ENCODE data around the gene GPATCH1.

GPATCH1 gene

DNA sequence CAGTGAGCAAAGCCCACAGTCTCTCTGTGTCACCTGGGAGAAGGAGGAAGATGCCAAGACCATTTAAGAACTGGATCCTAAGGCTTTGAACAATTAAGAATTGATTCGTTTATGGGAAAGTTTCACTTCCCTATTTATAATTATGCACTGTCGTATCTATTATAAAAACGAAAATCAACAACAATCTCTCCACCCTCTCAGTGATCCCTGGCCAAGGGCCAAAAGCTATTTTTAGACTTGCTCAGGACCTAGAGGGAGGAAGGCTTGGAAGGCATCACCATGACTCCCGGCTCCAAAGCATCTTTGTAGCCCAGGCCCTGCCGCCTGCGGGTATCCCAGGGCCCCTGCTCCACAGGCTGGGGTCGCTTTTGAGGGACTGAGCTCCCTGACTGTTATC lies 17.6 kb upstream of the GPATCH1 start:
- DNase-seq (ENCODE audit: low spot score) = no peak

DNA sequence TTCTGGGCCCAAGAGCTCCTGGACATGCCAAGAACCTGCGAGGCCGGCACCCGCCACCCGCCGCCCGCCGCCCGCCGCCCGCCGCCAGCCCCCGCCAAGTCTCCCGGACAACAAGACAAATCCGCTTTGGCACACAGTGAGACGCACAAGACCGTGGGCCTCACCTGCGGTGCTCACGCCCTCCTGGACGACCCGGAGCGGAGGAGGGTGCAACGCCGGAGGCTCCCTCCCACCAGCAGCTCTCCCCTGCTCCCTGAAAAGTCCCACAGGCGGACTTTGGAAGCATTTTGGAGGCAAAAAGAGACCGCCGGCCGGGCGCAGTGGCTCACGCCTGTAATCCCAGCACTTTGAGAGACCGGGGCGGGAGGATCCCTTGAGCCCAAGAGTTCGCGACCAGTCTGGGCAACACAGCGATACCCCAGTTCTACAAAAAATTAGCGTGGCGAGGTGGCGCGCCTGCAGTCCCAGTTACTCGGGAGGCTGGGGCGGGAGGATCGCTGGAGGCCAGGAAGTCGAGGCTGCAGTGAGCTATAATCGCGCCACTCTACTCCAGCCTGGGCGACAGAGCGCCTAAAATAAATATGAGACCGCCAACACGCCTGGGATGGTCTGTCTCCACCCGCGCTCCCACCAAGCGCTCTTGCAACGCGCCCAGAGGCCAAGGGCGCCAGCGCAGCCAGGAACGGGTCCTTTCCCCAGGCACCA lies 17.1 kb upstream of the GPATCH1 start:
- DNase-seq (ENCODE audit: low spot score) = no peak

DNA sequence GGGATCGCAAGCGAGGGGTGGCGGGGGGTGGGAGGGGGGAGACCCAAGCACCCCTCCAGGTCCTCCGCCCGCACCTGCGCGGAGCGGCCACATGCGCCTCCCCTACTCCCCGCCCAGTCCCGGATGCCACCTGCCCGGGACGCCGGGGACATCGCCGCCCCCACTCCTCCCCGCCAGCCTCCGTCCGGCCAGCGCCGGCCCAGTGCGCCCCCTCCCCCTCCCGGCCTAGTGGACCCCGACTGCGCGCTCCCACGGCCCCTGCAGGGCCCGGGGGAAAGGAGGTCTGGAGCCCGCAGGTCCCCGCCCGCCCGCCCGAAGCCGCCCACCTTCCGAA lies 16.6 kb upstream of the GPATCH1 start:
- no peak for DNase-seq (ENCODE audit: low spot score)

DNA sequence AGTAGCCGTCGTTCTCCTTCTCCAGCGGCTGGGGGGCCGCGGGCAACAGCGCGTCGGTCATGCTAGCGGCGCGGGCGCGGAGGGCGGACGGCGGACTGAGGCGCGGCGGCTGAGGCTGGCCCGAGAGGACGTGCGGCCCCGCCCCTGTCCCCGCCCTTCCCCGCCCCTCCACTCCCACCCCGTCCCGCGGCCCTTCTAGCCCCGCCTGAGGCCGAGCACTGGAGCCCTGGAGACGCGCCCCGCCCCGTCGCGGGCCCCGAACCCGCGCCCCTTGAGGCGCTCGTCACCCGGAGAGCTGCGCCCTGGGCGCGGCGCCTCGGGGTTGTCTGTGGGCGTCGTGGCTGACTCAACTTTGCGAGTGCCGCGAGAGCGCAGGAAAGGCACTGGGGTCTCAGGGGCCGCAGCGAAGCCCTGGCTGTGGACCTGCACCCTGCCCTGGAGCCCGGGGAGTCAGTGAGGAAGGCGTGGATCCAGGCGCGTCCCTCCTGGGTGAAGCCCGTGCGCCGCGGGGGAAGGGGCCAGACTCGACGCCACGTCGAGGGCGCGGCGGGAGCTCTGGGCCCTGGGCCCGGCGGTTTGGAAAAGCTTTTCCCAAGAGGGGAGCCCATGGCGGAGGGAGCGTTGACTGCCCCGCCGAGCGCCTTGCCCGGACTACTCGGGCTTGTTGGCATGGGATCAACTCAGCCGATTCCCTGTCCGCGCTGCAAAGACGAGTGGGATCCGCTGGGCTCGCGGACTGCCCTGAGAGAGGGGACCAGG lies 16.0 kb upstream of the GPATCH1 start, which contains the start of gene RHPN2:
Gene RHPN2, minus strand, starts transcription at position 97 of the 759 bp plus-strand sequence. Its CDS starts 36 bp downstream, at position 61.
- DNase-seq (ENCODE audit: low spot score) = peak; percentile 93

DNA sequence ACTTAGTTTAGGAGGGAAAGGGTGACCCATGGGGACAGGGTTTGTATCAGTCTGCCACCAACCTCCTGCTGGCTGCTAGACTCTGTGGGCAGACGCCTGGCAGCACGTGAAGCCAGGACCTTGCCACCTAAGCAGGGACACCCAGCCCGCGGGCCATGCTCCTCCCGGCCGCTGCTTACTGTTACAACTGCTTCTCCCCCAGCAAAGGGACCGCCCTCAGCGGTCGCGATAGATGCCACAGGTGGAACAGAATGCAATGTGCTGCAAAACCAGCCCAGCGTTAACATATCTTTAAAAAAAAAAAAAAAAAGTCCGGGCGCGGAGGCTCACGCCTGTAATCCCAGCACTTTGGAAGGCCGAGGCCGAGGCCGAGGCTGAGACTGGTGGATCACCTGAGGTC lies 14.4 kb upstream of the GPATCH1 start:
- no peak for DNase-seq (ENCODE audit: low spot score)

DNA sequence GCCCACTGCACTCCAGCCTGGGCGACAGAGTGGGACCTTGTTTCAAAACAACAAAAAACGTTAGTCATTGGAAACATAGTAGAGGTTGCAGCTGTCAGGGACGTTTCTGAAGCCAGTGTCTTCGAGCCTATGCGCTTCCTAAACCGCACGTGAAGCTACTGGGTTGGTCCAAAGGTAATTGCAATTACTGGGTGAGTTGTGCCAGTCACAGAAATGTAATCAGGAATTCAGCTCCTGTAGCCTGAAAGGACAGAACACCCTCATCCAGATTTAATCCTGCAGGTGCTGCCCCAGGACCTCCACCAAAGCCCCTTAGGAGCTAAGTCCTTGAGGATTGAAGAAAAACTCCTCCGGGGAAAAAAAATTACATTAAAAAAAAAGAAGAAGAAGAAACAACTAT lies 13.9 kb upstream of the GPATCH1 start:
- no peak for DNase-seq (ENCODE audit: low spot score)

DNA sequence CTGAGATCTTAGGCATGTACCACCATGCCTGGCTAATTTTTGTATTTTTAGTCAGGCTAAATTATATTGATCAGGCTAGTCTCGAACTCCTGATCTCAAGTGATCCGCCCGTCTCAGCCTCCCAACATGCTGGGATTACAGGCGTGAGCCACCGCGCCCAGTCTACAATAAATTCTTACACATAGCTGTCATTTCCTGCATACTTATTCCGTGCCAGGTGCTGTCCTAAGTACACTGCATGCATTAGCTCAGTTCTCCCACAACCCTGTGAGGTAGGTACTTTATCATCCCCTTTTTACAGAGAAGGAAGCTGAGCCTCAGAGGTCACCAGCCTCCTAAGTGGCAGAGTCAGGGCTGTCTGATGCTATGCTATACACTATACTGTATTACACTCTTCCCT lies 9.1 kb upstream of the GPATCH1 start:
- DNase-seq (ENCODE audit: low spot score) = no peak

DNA sequence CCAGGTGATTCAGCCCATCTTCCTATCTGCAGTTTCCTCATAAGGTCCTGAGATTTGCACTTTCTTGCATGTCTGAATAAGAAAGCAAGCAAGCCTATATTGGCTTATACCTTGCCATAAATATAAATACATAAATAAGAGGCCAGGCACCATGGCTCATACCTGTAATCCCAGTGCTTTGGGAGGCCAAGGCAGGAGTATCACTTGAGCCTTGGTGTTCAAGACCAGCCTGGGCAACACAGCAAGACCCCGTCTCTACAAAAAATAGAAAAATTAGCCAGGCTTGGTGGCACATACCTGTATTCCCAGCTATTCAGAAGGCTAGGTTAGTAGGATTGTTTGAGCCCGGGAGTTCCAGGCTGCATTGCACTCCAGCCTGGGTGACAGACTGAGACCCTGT lies 5.5 kb upstream of the GPATCH1 start:
- DNase-seq (ENCODE audit: low spot score) = no peak

DNA sequence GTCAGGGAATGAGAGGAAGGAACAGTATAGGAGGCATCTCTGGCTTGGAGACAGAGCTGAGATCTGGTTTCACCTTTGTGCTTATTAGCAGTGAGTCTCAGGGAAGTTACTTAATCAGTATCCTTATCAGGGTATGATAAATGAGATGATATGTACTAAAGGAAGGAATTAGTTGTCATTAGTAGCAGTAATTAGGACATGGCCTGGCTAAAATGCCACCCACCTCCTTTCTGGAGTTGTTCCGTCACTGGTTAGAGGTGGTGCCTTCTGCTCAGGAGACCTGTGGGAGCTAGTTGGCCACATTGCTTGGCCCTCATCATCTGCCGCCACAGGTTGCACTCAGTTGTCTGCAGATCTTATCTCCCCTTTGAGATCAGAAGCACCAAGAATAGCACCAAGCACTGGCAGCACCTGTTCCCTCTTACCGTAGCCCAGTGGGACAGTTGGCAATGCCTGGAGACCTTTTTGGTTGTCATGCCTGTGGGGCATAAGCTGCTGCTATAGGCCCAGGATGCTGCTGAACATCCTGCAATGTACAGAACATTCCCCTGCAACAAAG lies 4.7 kb downstream of the GPATCH1 start:
- DNase-seq (ENCODE audit: low spot score) = no peak

DNA sequence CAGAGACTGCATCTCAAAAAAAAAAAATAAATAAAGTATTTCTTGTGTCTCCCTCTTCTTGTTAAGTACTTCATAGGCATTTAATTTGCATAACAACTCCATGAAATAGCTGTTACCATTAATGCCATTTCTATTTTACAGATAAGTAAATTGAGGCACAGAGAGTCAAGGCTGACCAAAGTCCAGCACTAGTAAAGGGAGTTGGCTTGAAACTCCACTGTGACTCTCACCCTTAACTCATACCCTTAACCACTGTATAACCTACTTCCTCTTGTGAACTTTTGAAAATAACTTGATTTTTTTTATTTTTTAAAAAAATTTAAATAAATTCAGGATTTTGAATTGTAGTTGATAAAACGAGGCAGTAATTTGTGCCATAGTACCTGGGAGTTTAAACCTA lies 6.0 kb downstream of the GPATCH1 start:
- no peak for DNase-seq (ENCODE audit: low spot score)

DNA sequence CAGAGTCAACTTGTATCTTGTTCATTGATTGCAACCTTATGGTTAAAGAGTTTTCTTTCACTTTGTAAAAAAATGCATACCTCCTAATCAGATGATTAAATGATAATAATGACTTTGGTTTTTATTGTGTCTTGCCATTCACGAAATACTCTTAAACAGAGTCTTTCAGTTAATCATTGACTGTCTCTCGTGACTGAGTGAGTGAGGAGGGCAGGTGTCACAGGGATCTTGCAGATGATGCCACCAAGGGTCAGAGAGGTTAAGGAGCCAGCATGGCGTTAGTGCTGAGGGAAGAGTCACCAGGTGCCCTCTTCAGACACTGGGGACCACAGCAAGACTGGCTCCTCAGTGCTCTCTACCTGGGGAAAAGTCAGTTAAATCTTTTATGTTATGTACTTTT lies 8.0 kb downstream of the GPATCH1 start:
- no peak for DNase-seq (ENCODE audit: low spot score)

DNA sequence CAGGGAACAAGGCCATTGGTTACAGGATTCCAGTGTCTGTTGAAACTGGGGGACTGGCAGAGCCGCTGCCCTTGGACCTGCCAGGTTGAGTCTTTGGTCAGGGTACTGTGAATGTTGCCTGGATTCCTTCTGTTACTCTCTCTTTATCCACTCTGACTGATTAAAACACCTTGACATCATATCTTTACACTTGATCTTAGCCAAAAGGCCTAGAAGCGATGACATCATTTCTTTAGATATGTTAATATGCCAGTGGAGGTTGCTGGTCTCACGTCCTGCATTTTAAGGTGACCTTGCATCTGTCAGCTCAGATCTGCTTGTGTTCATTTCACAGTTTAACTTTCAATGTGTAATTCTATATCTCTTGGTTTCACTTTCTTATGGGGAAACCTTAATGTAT lies 9.2 kb downstream of the GPATCH1 start:
- DNase-seq (ENCODE audit: low spot score) = no peak

DNA sequence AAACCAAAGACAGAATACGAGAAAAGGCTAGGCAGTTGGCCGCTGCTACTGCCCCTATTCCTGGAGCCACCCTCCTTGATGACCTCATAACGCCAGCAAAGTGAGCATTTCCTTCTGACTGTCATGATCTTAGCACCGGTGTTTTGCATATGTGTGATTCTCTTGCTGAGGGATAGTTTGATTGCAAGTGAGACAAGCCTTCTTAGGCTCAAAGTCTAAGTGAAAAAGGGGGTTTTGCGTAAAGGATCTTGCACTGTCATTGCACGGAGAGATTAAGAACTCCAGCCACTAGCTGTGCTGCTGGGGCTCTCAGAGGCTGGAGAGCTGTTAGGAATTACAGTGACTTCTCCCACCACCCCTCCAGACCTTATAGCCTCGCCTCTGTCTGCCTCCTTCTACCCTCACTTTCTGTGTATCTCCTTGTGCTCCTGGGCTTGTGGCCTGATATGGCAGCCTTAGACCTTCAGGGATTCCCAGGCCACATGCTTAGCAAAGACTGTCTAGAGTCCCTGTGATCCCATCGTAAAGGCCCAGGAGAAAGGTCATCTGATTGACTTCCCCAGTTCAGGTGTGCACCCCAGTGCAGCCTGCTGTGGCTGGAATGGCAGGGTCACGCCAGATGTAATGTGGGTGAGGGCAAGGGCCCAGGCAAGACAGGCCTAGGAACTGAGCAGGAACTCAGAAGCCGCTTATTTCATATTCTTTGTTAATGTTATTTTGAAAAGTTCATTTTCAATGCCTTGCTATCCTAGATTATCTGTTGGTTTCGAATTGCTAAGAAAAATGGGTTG lies 12.6 kb downstream of the GPATCH1 start:
- no peak for DNase-seq (ENCODE audit: low spot score)

DNA sequence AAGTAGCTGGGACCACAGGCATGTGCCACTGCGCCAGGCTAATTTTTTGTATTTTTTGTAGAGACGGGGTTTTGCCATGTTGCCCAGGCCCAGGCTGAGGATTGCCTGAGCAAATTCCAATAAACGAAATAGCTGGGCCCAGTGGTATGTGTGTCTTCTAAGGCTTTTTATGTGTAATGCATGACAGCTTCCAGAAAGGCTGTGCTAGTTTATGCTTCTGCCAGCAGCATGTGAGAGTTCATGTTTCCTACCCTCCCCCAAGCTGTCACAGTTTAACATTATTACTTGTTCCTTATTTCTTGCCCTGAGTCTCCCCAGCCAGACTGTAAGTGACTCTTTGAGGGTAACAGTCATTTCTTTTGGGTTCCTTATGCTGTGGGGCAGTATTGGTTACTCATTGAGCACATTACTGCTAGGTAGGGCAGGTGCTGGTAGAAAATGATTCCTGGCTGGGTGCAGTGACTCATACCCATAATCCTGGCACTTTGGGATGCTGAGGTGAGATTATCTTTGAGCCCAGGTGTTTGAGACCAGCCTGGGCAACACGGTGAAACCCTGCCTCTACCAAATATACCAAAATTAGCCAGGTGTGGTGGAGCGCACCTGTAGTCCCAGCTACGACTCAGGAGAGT lies 13.6 kb downstream of the GPATCH1 start:
- no peak for DNase-seq (ENCODE audit: low spot score)

DNA sequence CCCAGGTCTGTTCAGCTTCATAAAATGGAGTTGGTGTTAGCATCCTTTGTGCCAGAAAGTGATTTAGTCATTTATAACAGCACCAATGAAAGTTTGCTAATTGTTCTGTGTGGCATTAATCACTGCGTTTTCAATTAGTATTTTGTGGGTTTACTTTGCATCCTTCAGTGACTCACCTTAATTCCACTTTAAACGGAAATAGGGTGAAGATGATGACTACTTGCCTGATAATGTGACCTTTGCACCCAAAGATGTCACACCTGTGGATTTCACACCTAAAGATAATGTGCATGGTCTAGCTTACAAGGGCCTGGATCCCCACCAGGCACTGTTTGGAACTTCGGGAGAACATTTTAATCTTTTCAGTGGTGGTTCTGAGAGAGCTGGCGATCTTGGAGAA lies 15.0 kb downstream of the GPATCH1 start:
- DNase-seq (ENCODE audit: low spot score) = no peak

DNA sequence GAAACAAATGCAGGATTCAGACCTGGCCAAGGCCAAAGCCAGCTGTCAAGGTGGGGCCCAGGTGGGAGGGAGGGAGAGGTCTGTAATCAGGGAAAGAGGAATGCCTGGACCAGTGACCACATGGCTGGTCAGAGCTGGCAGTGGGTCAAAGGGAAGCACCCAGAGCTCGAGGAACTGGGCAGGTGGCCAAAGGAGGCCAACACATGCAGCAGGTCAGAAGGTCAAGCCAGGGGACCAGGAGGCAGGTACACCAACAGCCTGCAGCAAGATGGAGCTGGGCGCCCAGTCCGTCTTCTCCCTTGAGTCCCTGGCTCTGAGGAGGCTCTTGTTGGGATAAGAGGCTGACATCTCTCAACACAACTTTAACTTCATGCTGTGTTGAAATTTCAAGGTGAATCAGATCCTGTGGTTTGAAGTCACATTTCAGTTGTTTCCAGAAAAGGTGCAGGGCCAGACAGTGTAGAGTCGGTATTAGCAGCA lies 17.1 kb downstream of the GPATCH1 start:
- no peak for DNase-seq (ENCODE audit: low spot score)

DNA sequence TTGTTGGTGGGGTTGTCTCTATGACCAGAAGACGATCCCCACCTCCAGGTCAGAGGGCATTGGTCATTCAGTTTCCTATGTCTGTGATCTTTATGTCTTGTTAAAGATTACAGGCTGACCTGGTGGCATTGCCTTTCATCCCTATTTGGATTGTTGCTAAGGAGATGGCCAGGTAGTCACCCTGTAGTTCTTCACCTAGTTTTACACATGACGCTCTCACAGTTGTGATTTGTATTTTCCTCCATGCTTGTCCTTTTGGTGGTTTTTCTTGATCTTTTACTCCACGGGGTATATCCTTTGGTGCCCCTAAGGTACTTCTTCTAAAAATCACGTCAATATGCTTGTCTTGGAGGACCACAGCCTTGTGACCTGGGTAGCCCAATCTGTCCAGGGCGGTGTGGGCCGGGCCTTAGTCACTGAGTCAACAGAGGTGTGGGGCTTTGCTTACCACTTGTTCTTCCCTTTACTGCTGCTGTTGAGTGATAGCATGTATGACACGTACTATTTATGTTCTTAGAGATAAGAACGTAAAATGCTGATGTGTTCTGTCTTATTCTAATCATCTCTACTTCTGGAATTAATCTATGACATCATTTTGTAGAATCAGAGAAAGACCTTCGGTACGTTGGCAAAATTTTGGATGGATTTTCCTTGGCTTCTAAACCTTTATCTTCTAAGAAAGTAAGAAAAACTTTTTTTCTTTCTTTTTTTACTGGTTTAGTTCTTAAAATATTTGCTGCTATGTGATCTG lies 20.1 kb downstream of the GPATCH1 start:
- no peak for DNase-seq (ENCODE audit: low spot score)

DNA sequence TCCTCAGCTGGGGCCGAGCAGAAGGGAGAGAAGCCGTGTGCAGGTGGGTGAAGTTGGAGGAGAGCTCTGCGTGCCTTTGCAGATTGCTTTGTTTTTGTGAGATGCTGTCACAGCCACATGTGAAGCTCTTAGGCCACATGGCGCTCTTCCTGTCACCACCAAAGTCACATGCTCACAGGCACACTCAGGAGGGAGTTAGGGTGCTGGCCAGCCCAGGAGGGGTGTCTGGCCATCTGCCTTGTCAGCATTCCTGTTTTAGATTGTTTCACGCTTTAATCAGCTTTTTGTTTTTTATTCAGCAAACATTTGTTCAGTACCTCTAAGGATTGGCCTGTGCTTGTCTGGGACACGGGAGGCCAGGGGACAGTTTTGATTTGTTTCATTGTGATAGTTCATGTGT lies 21.9 kb downstream of the GPATCH1 start:
- DNase-seq (ENCODE audit: low spot score) = no peak

DNA sequence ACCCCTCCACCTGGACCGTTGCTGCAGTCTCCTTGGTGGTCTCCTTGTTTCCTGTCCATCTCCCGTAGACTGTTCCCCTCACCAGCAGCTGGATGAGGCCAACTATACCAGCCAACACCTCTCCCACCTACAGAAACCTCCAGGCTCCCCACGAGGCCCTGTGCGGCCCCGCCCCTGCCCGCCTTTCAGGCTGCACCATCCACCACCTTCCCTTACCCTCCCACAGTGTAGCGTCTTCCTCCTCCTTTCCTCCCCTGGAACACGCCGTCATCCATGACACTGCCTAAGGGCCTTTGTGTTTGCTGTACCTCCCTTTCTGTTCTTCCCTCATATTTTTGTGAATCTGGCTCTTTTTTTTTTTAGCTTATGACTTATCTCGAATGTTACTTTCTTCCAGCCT lies 27.2 kb downstream of the GPATCH1 start:
- DNase-seq (ENCODE audit: low spot score) = no peak

DNA sequence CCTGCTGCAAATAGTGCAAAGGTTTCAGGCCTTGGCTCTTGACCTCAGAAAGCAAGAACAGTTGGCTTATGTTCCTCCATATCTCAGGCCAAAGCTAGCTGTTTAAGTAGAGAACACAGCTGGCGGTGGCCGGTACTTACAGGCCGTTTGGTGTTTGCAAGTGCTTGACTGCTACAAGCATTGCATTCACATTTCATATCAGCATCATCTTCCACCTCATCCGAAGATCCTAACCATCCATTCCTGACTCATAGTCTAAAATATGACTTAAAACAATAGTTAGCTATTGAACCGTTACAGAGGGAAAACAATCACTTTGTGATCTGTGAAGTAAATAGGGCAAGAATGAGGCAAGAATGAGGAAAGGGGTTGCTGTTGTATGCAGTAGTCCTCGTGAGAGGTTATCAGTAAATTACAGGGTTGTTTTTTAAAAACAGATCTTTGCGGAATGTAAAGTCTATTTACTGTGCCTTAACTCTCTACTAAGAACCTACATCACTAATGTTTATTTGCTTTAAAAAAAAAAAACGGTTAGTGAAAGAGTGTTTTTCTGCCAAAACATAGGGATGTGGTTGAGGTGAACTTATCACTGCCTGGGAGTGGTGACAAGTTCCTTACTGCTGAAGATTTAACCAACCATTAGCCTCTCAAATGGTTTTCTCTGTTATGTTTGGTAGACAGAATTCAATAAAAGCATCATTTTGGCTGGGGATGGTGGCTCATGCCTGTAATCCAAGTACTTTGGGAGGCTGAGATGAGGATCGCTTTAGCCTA lies 29.3 kb downstream of the GPATCH1 start:
- DNase-seq (ENCODE audit: low spot score) = no peak

DNA sequence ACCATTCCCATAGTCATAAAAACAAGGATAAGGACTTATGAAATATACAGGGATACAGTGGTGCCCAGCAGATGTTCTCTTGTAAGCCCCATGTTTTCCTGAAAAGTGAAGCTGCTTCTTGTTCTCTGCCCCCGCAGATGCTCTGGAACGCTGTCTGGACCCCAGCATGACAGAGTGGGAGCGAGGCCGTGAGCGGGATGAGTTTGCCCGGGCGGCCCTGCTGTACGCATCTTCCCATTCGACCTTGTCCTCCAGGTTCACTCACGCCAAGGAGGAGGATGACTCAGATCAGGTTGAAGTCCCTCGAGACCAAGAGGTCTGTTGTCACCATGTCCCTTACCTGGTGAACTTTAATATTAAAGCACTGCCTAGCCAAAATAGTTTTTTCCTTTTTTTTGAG lies 30.6 kb downstream of the GPATCH1 start:
- no peak for DNase-seq (ENCODE audit: low spot score)
